Stimulated activated CD8-positive, alpha-beta memory T cell treated with anti-CD3 and anti-CD28 coated beads, Interleukin-12 subunit alpha, Interleukin-12 subunit beta, amount 100 ng/mL, for 4 hours (primary cell): Measurements from ENCODE around the gene MDN1.
"Not testable (repeated sequence)": the region's sequence is repeated elsewhere in the genome, so short reads cannot be mapped to it uniquely, and the experiment has no call there.

Experiments used
- DNase-seq: peaks from one replicate; pipeline ENCODE4 v3.0.0-alpha.2; 2020; ENCODE audit warnings: low read depth

Gene MDN1

DNA sequence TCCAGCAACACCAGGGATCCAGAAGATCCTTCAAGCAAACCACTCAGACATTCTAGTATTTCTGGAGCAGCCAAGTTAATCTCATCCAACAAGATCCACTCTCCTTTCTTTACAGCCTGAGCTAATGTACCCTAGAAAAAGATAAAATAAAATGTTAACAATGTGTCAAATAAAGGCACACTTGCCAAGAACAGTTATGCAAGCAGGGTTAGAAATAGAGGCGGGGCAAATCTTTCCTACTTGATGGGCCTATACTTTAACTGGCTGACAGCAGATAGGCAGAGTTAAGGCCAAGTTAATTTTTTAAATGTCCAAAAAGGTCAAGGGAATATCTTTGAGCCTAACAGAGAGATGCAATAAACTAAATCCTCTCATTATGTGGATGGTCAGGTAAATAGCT lies 60.8 kb downstream of the MDN1 start:
- DNase-seq, result no peak

DNA sequence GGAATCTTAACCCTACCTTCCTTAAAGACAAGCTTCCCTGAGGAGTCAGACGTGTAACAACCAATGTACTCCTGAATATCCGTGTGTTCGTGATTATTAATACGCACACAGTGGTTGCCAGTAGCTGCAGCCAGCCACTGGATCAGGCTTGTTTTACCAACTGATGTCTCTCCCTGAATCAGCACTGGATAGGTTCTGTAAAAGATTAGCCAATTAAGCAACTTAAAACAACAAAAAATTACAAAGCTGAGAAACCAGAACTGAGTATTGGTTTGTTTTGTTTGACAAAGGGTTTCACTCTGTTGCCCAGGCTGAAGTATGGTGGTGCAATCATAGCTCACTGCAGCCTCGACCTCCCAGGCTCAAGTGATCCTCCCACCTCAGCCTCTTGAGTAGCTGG lies 69.3 kb downstream of the MDN1 start:
- DNase-seq, result no peak

DNA sequence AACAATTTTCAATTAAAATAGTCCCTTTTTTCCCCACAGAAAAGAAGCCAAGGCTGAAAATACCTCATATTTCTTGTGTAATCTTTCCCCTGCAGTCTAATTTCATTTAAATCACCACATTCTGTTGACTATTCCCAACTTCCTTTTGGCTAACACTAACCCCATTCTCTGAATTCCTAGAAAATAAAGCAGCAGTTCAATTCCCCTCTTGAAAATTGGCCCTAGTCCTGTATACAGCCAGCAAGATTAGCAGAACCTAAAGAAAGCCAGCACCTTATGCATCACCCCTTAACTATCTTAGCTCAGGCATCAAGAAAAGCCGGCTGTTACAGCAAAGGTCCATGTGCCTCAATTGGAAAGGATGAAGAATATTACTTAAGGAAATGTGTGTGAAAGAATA lies 69.7 kb downstream of the MDN1 start:
- DNase-seq, result no peak

DNA sequence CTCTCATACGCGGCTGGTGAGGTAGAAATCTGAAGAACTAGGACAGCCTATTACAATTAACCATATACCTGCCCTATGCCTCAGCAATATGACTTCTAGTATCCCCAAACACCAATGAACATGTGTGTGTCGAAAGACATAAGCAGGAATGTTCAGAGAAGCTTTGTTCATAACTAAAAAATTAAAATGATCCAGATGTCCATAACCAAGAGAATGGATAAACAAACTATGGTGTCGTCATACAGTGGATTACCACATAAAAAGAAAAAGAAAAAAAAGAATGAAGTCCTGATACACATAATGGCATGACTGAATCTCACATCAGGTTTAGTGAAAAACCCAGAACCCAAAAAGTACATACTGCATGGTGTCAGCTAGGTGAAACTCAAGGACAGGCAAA lies 73.9 kb downstream of the MDN1 start:
- DNase-seq, result no peak

DNA sequence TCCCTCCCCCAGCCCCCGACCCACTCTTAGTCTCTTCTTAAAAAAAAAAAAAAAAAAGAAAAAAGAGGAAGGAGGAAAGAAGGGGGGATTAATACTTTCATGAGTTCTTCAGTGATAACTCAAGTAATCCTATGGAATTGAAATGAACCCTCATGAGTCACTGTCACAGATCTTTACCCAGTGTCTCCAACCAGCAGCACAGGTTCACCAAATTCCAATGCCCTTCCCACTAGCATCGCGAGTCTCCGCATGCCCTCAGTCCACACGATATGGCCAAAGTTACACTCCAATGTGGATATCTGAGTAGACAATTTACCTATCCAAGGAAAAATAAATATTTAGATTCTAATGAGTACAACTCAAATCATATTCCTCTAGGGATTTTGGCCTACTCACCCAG lies 74.5 kb downstream of the MDN1 start:
- DNase-seq, result no peak

DNA sequence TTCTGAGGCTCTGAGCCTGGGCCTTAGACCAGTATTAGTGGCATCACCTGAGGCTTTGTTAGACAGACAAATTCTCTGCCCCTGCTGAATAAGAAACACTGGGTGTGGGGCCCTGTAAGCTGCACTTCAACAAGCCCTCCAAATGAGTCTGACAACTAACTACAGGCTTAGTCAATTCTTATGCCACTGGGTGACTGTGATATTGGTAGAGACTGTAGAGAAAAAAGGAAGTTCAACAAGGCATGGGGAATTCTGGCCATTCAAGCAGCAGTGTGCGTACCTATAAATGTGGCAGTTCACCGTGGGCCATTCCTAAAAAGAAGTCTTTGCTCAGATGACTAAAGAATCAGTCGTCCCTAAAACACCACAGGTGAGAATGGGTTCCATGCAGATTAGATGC lies 82.7 kb downstream of the MDN1 start:
- DNase-seq, result no peak

DNA sequence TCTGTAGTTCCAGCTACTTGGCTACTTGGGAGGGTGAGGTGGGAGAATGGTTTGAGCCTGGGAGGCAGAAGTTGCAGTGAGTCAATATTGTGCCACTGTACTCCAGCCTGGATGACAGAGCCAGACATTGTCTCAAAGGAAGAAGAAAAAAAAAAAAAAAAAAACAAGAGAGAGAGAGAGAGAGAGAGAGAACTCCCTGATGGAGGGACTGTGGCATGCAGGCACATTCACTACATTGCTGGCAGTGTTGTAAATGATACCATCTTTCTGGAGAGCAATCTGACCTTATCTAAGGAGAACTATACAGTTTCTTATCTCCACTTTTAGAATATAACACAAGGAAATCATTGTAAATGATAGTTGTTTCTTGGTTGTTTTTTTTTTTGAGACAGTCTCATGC lies 85.1 kb downstream of the MDN1 start:
- no peak for DNase-seq

DNA sequence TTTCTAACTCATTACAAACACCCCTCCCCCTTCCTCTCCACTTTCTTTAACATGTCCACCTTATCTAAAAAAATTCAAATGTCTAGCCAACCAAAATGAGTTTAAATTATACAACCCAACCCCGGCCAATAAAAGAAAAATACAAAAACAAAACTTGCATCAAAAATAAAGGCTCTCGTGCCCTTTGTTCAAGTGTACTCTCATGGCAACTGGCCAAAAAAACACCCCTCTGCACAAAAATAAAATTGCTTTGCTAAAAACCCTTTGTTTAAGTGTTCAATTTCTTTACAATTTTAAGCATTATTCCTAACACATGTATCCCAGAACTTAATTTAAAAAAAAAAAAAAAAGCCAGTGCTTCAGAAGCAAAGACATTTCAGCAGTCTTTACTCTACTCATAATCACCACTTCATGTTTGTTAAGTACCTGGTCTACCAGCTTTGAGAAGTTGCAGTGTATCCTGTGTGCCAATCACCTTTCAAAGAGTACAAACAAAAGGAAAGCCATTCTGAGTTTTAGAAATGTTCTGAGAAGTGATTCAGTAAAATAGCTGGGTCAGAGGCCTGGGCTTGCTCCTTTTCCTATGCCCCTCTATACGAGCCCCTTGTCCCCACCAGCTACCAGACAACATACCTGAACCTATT lies 87.5 kb downstream of the MDN1 start:
- DNase-seq, result no peak

DNA sequence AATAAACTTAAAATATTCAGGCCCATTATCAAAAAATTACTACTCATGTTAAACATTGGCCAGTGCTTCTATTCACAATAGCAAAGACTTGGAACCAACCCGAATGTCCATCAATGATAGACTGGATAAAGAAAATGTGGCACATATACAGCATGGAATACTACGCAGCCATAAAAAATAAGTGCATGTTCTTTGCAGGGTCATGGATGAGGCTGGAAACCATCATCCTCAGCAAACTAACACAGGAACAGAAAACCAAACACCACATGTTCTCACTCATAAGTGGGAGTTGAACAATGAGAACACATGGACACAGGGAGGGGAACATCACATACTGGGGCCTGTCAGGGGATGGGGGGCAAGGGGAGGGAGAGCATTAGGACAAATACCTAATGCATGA lies 88.3 kb downstream of the MDN1 start:
- DNase-seq, result not testable (repeated sequence)

DNA sequence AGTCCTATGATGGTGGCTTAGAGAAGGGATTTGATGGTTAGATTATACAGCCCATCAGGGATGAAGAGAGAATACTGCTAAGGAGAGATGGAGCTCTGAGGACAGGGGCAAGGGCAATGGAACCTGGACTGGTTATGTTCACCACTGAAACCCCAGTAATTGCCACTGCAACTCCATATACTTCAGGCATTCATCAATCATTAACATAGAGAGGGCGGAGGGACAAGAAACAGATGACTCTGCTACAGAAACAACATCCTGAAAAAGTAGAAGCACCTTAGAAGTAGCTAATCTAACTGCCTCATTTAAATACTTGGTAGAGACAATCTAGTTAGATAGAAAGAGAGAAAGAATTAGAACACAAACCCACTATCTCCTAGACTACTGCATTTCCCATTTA lies 89.8 kb downstream of the MDN1 start:
- DNase-seq, result no peak

DNA sequence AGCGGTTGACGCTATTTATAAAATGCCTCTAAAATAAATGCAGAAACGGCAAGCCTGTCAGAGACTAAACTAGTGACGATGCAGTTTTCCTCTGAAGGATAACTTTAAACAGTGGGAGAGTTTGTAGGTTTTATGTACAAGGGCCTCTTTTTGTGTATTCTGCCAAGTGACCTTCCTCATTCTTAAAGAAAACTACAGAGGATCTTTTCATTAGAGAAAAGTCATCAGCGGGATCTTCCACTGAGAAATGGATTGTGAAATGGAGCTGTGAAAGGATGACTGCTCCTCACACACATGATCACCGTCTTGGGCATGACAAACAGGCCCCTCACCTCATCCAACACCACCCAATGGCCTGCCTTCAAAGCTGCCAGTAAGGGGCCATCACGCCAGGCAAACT lies 92.1 kb downstream of the MDN1 start:
- DNase-seq, result no peak

DNA sequence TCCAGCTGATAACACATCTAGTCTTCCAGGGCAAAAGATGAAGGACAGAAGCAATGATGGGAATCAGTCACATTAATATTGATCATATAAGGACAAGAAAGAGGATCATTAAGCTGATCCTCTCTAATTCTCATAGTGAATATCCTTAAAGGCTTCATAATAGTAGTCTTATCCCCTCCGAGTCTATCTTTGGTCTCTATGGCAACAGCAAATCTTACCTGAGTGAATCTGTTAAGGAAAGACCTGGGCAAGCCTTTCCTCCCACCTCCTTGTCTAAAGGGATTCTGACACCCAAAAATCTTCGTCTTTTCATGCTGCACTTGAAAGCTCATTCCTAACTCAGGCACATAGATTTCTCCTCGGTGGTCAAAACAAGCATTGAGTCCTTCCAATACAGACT lies 94.6 kb downstream of the MDN1 start:
- DNase-seq, result no peak

DNA sequence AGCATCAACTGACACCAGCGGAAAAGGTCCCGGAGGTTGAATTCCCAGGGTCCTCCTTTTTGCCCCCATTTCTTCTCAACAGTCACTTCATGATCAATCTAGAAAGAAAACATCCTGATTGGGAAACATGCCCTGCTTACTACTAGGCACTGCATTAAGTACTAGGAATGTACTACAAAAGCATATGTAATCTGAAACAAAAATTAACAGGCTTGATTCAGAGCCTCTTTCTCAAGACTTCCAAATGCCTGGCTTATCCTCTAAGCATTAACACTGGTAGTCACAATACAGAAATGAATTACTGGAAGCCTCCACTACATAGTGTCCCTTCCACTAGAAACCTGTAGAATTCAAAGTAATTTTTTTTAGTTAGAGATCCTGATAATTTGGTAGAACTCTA lies 96.5 kb downstream of the MDN1 start:
- no peak for DNase-seq

DNA sequence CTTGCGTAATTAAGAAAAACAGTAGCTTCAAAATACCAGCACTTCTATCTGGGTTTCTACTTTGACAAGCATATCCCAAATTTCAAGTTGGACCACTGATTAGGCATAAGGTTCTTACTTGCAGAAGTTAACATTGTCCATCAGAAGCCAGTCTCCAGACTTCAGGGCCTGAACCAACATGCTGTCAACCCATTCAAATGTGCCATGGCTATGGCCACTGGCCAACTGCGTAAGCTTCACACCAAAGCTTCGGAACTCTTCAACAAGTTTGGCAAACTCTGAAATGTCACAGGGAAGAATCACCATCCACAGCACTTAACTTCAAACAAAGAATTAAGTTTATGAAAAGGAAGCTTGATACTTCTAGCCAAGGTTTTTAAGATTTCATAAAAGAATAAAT lies 103.1 kb downstream of the MDN1 start:
- DNase-seq, result no peak

DNA sequence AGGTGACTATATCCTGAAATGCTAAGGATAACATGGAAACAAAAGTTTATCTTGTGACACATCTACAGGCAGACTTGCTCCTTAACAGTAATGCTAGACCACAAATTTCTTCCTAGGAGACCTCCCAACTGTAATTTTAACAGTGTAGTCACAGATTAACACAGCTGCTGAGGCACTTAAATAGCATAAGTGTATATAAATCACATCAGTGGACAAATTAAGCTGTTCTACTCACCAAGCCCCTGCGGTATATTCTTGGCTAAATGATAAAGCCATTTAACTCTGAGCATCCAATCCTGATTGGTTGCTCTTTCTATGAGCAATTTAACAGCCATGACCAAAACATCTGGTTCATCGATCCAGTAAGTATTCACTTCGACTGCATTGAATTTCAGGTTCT lies 107.8 kb downstream of the MDN1 start:
- DNase-seq, result no peak

DNA sequence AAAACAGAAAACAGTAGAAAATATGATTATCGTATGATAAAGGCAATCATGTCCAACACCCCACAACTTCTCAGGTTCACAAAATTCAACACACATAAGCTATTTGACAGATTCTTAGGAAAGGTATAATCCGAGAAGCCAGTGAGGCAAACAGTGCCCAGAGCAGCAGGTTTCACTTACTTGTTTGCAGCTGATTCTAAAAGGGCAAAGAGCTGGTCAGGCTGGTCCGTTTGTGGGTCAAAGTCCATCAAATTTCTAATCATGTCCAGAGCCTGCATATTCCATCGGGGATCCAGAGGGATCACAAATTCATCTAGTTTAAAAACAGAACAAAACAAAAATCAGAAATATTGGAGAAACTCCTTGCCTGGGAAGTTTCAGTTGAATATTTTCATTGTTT lies 111.3 kb downstream of the MDN1 start:
- no peak for DNase-seq

DNA sequence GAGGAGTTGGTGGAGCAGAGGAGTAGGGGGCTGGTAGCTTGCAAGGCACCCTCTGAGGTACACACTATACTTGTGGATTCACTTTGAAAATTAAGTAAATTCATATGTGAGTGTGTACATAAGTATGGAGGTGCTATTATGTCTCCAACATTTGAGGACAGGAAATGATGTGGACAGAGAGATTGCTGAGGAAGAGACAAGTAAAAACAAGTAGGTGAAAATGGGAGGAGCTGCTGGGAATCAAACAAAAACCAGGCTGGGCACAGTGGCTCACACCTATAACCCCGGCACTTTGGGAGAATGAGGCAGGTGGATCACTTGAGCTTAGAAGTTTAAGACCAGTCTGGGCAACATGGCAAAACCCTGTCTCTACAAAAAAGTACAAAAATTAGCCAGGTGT lies 111.8 kb downstream of the MDN1 start:
- no peak for DNase-seq

DNA sequence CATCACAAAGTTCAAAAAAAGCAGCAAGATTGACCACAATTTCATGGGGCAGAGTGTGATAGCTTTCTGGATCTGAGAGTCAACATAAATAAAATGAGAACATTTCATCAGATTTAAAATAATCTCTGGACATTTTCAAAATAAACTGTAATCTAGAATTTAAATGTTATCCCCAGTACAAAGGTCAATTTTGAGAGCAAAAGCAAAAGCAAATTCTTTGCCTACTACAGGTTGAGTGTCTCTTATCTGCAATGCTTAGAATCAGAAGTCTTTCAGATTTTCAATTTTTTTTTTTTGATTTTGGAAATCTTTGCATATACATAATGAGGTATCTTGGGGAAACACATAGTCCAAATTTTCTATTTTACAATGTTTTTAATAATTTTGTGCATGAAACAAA lies 113.5 kb downstream of the MDN1 start:
- DNase-seq, result no peak

DNA sequence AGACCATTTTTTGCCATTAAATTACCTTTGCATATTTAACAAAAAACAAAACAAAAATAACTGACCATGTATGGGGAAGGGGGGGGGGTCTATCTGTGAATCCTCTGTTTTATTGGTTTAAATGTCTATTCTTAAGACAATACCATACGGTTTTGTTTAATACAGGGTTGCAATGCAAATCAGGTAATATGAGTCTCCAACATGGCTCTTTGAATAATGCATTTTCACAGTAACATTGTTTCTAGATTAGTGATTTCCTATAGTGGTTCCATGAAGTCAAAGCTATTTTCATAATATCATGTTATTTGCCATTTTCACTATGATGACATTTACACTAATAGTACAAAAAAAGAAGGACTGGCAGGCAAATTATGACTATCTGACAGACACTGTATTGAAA lies 116.3 kb downstream of the MDN1 start:
- DNase-seq, result no peak

DNA sequence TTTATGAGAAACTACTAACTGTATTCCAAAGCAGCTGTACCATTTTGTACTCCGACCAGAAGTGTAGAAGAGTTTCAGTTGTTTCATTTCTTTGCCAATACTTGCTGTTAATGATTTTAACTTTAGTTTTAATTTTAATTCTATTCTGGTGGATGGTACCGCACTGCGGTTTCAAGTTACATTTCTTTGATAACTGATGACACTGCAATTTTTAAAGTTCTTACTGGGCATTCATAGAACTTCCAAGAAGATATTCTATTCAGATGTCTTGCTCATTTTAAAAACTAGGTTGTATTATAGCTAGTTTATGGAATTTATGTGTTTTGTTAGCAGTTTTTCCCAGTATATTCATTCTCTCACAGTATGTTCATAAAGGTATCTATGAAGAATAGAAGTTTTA lies 117.2 kb downstream of the MDN1 start:
- no peak for DNase-seq

DNA sequence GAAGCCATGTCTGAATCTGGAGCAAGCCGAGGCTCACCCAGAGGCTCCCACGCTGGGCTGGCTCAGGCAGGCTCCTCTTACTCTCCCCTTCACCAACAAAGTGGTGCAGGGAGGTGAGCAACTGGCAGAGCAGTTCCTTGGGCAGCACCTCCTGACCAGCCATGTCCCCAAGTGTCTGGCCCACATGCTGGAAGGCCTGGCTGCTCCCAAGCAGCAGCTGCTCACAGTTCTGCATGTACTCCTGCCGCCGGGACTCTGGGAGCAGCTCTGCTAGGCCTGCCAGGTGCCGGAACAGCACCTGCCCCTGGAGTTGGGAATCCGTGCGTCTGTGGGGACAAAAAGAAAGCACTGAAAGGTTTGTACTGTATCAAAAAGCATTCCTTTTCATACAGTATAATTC lies 123.9 kb downstream of the MDN1 start:
- DNase-seq, result no peak

DNA sequence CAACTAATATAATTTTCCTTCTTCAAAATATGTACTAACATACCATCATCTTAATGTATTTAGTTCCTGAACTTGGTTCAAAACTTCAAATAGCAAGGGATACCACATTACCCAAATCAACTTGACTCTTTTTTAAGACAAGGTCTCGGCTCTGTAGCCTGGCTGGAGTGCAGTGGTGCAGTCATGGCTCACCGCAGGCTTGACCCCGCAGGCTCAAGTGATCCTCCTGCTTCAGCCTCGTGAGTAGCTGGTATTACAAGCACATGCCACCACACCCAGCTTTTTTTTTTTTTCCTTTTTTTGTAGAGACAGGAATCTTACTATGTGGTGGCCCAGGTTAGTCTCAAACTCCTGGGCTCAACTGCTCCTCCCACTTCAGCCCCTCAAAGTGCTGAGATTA lies 125.2 kb downstream of the MDN1 start:
- DNase-seq, result no peak

DNA sequence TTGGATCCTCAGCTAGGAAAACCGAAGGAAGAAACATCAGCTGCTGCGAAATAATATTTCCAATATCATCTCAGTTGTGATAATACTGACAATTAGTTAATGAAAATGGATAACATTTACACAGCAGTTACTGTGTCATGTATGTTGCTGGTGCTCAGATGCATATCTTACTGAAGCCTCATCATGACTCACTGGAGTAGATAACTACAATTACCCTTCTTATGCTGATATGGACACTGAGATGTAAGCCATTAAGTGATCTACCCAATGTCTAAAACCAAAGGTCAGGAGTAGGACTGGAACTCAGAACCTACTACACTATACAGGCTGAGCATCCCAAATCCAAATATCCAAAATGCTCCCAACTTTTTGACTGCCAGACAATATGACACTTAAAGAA lies 126.4 kb downstream of the MDN1 start:
- DNase-seq, result no peak

DNA sequence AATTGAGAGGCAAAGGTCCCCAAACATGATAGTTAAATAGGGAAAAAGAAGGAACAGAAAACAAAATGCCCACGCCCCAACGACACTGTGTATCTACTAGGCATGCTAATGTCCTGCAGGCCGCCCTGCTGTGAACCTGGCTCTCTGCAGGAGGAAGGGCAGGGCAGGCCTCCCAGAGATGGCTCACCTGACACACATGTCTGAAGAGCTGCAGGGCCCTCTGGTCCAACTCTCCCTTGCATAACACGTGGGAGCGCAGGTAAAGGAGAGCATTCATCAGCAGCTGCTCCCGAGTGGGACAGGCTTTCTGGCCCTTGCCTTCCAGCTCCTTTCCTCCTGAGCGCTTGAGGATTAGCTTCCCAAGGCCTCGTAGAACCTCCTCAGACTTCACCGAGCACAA lies 127.3 kb downstream of the MDN1 start:
- no peak for DNase-seq

DNA sequence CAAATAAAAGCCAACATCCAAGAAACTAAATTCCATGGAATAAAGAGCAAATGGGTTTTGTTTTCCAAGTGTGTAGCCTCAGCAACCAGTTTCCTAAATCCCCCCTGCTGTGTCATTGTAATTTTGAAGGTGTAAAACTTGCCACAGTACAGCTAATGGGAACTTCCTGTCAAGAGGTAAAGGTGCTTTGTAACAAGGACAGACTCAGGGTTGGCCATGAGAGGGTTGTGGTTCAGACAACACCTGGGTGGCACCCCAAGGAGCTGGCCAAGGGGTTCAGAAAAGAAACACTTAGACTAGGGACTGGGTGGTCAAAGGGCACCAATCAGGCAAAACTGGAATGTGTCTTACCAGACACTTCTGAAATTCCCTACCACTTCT lies 128.7 kb downstream of the MDN1 start:
- no peak for DNase-seq
